Adipose tissue (tissue), 3 donors: ENCODE measurements around the gene METTL22. TPM values are rescaled to one million over a fixed set of nuclear protein-coding genes. Genes with fewer than 3 reads are reported as not detected.

ENCODE experiments used
- H3K27ac ChIP-seq: one replicate; pipeline ENCODE4 v1.5.1; 2013; ENCODE audit warnings: low read depth, low read length
- WGBS, 3 donors: extraction: QIAGEN DNeasy Blood & Tissue Kit; methylation state at CpG; one replicate each; pipeline ENCODE4 v1.1.7; 2013; 5-methylcytosine and 5-hydroxymethylcytosine counted together
- polyA plus RNA-seq, 3 donors: library from polyadenylated mRNA; stranded (reverse); fragments of 200-250 nt; gene quantifications; one replicate each; pipeline ENCODE4 v1.2.3, GENCODE V29; 2013
- donor health status: healthy with polysubstance abuse.
- donor health status: Bipolar disorder and iron deficiency.
- donor health status: healthy.

Gene METTL22
- polyA plus RNA-seq, 3 donors = 12.6 to 21.9 (median 21.6) TPM

GRCh38 chr16:8676160-8676547, 54.7 kb downstream of the METTL22 start:
- WGBS, 3 donors = 37 to 73% (median 68%) methylated on average over 5 of the region's 5 CpGs
- no peak overlapping the region for H3K27ac ChIP-seq

GRCh38 chr16:8676737-8677375, 55.4 kb downstream of the METTL22 start:
- H3K27ac ChIP-seq = no peak overlapping the region
- WGBS, 3 donors = 30 to 77% (median 71%) methylated on average over 7 of the region's 7 CpGs

- WGBS, 3 donors = 55 to 93% (median 89%) methylated on average over 5 of the region's 5 CpGs
- no peak overlapping the region for H3K27ac ChIP-seq
These were observed 56.0 kb downstream of the METTL22 start for GRCh38 chr16:8677481-8677880.

GRCh38 chr16:8678068-8678927, 56.8 kb downstream of the METTL22 start:
- 68 to 93% (median 91%) methylated on average over 7 of the region's 7 CpGs for WGBS, 3 donors
- no peak overlapping the region for H3K27ac ChIP-seq

- H3K27ac ChIP-seq = no peak overlapping the region
These were observed 57.7 kb downstream of the METTL22 start for GRCh38 chr16:8679151-8679550.

GRCh38 chr16:8682551-8683259, 61.2 kb downstream of the METTL22 start:
- H3K27ac ChIP-seq = no peak overlapping the region
- WGBS, 3 donors = 48 to 88% (median 81%) methylated on average over 9 of the region's 9 CpGs

More at GRCh38 chr16:8679151-8679550, 57.7 kb downstream of the METTL22 start:
- whole genome bisulfite sequencing, 3 donors = 21 to 96% (median 89%) methylated on average over 2 of the region's 2 CpGs

GRCh38 chr16:8683640-8684039, 62.1 kb downstream of the METTL22 start:
- 48 to 82% (median 71%) methylated on average over 4 of the region's 4 CpGs for WGBS, 3 donors
- no peak overlapping the region for H3K27ac ChIP-seq

GRCh38 chr16:8685617-8686016, 64.1 kb downstream of the METTL22 start:
- 49 to 84% (median 59%) methylated on average over 3 of the region's 3 CpGs for WGBS, 3 donors
- no peak overlapping the region for H3K27ac ChIP-seq

GRCh38 chr16:8686031-8686621, 64.6 kb downstream of the METTL22 start:
- WGBS, 3 donors = 9 to 60% (median 50%) methylated on average over 7 of the region's 7 CpGs
- H3K27ac ChIP-seq = no peak overlapping the region

- WGBS, 3 donors = 48 to 98% (median 95%) methylated on average over 9 of the region's 9 CpGs
- H3K27ac ChIP-seq = no peak overlapping the region
These were observed 65.4 kb downstream of the METTL22 start for GRCh38 chr16:8686879-8687278.

GRCh38 chr16:8689686-8690085, 68.2 kb downstream of the METTL22 start:
- no peak overlapping the region for H3K27ac ChIP-seq
- 57 to 77% (median 75%) methylated on average over 1 of the region's 1 CpG for WGBS, 3 donors

- H3K27ac ChIP-seq = no peak overlapping the region
- WGBS, 3 donors = 52 to 91% (median 87%) methylated on average over 8 of the region's 8 CpGs
These were observed 70.2 kb downstream of the METTL22 start for GRCh38 chr16:8691728-8692127.

- H3K27ac ChIP-seq = no peak overlapping the region
These were observed 73.6 kb downstream of the METTL22 start for GRCh38 chr16:8694795-8695728.

GRCh38 chr16:8696880-8697279, 75.4 kb downstream of the METTL22 start:
- 83 to 87% (median 87%) methylated on average over 12 of the region's 12 CpGs for WGBS, 3 donors
- H3K27ac ChIP-seq = no peak overlapping the region

More at GRCh38 chr16:8694795-8695728, 73.6 kb downstream of the METTL22 start:
- 74 to 83% (median 83%) methylated on average over 18 of the region's 18 CpGs for WGBS, 3 donors

- 29 to 33% (median 31%) methylated on average over 3 of the region's 3 CpGs for WGBS, 3 donors
- no peak overlapping the region for H3K27ac ChIP-seq
These were observed 76.5 kb downstream of the METTL22 start for GRCh38 chr16:8697965-8698364.
